SU-DHL-6 (cell line): Measurements from ENCODE around the gene ZSCAN18.

Experiments
- H2AFZ ChIP-seq: fragments of 200-600 bp; sonication (generic); 2 replicates; pipeline ENCODE4 v1.6.1; 2014; ENCODE audit warnings: low read depth, mild to moderate bottlenecking, moderate library complexity, mixed read lengths, antibody characterized with exemption, low read length; ENCODE audit not compliant: severe bottlenecking
- H3F3A ChIP-seq: fragments of 200-600 bp; shearing (Covaris generic); 2 replicates; pipeline ENCODE4 v1.6.0; 2016; ENCODE audit warnings: antibody characterized with exemption, mild to moderate bottlenecking; ENCODE audit not compliant: insufficient read depth
- H3K27ac ChIP-seq: fragments of 200-600 bp; sonication (generic); 2 replicates; pipeline ENCODE4 v1.5.1; 2016; ENCODE audit warnings: low read depth, mild to moderate bottlenecking, low read length, moderate library complexity, mixed read lengths
- H3K27me3 ChIP-seq: fragments of 200-600 bp; sonication (generic), shearing (Covaris generic); 2 replicates; pipeline ENCODE4 v1.6.0; 2014; ENCODE audit warnings: mild to moderate bottlenecking, low read length
- H3K36me3 ChIP-seq: fragments of 200-600 bp; sonication (generic); 2 replicates; pipeline ENCODE4 v1.6.1; 2014; ENCODE audit warnings: mild to moderate bottlenecking, low read length, mixed read lengths
- H3K4me2 ChIP-seq: fragments of 300-600, 200-600 bp; shearing (Covaris generic), sonication (generic); 2 replicates; pipeline ENCODE4 v1.6.0; 2014; ENCODE audit warnings: low read length, low read depth, mild to moderate bottlenecking; ENCODE audit not compliant: poor library complexity, severe bottlenecking
- H3K4me3 ChIP-seq: fragments of 200-600 bp; sonication (generic); 2 replicates; pipeline ENCODE4 v1.5.1; 2014; ENCODE audit warnings: antibody characterized with exemption, low read length, mild to moderate bottlenecking, mixed read lengths; ENCODE audit not compliant: insufficient read depth, poor library complexity, severe bottlenecking
- H3K79me2 ChIP-seq: fragments of 200-600 bp; sonication (generic); 2 replicates; pipeline ENCODE4 v1.6.1; 2014; ENCODE audit warnings: mild to moderate bottlenecking, low read length, moderate library complexity; ENCODE audit not compliant: insufficient read depth
- H3K9ac ChIP-seq: fragments of 200-600 bp; sonication (generic); 2 replicates; pipeline ENCODE4 v1.7.0; 2014; ENCODE audit warnings: mild to moderate bottlenecking, low read length
- H3K9me2 ChIP-seq: fragments of 200-600 bp; sonication (generic); replicated peaks from 2 replicates; pipeline ENCODE4 v1.6.1; 2014; ENCODE audit warnings: low read length; ENCODE audit not compliant: insufficient read depth
- H3K9me3 ChIP-seq: fragments of 200-600 bp; sonication (generic); 2 replicates; pipeline ENCODE4 v1.6.1; 2014; ENCODE audit warnings: low read length, mixed read lengths; ENCODE audit not compliant: insufficient read depth
- H4K20me1 ChIP-seq: fragments of 200-600 bp; sonication (generic); 2 replicates; pipeline ENCODE4 v1.6.1; 2014; ENCODE audit warnings: low read depth, mild to moderate bottlenecking, antibody characterized with exemption, low read length, moderate library complexity, mixed read lengths
- CTCF ChIP-seq: fragments of 200-600 bp; sonication (generic); IDR thresholded peaks from one replicate; pipeline ENCODE4 v1.5.1; 2017; ENCODE audit warnings: antibody characterized with exemption, mild to moderate bottlenecking, low read length, moderate library complexity; ENCODE audit not compliant: insufficient read depth, poor library complexity, severe bottlenecking
- EZH2phosphoT487 ChIP-seq: fragments of 200-600 bp; sonication (generic), shearing (Covaris generic); conservative IDR thresholded peaks from 2 replicates; pipeline ENCODE4 v1.6.1; 2018; ENCODE audit warnings: mild to moderate bottlenecking, antibody characterized with exemption, low read length, moderate library complexity, mixed read lengths

The ZSCAN18 gene

GRCh38 chr19:58060231-58060630, 37.8 kb downstream of the ZSCAN18 start:
- Histone ChIP-seq H3K4me3 (no peak overlapping the region), H2AFZ (no peak overlapping the region), H3K9ac (no peak overlapping the region), H3K36me3 (no peaks in the 10 kb centered on the region), H4K20me1 (no peaks in the 10 kb centered on the region), H3K9me2 (no peaks in the 10 kb centered on the region), H3K27me3 (no peaks in the 10 kb centered on the region), H3K27ac (no peak overlapping the region), H3K79me2 (no peaks in the 10 kb centered on the region), H3F3A (no peaks in the 10 kb centered on the region), H3K9me3 (no peaks in the 10 kb centered on the region), H3K4me2 (no peak overlapping the region)
- TF ChIP-seq EZH2phosphoT487 (no peak), CTCF (no peak)

GRCh38 chr19:58059671-58060078, 38.4 kb downstream of the ZSCAN18 start:
- no peaks in the 10 kb centered on the region for H3K36me3 ChIP-seq
- no peaks in the 10 kb centered on the region for H3K79me2 ChIP-seq
- TF ChIP-seq CTCF, result no peak
- TF ChIP-seq EZH2phosphoT487, result no peak
- no peak overlapping the region for H3K27ac ChIP-seq
- no peaks in the 10 kb centered on the region for H3K27me3 ChIP-seq
- no peak overlapping the region for H3K9ac ChIP-seq
- H3K4me2 ChIP-seq, result no peak overlapping the region
- H3F3A ChIP-seq, result no peaks in the 10 kb centered on the region
- no peaks in the 10 kb centered on the region for H4K20me1 ChIP-seq
- no peak overlapping the region for H2AFZ ChIP-seq
- no peak overlapping the region for H3K4me3 ChIP-seq
- H3K9me2 ChIP-seq, result no peaks in the 10 kb centered on the region
- no peaks in the 10 kb centered on the region for H3K9me3 ChIP-seq

- no peaks in the 10 kb centered on the region for H3K27me3 ChIP-seq
- H3K4me2 ChIP-seq, result no peak within 1 kb of the TSS
- H3K36me3 ChIP-seq, result no peaks in the 10 kb centered on the region
- H4K20me1 ChIP-seq, result no peaks in the 10 kb centered on the region
- H3K9me2 ChIP-seq, result no peaks in the 10 kb centered on the region
- no peak within 1 kb of the TSS for H3K27ac ChIP-seq
- H3K79me2 ChIP-seq, result no peaks in the 10 kb centered on the region
- no peak within 1 kb of the TSS for H2AFZ ChIP-seq
- H3K4me3 ChIP-seq, result no peak within 1 kb of the TSS
- no peaks in the 10 kb centered on the region for H3K9me3 ChIP-seq
- H3F3A ChIP-seq, result no peaks in the 10 kb centered on the region
- H3K9ac ChIP-seq, result no peak within 1 kb of the TSS
- TF ChIP-seq CTCF, result no peak
Observed at GRCh38 chr19:58059003-58059670, 38.9 kb downstream of the ZSCAN18 start, which contains the start of gene ZNF135. Gene ZNF135 (plus strand): TSS chr19:58059282. CDS start chr19:58060003, 721 bp downstream.
